ENCODE results near the gene POLK. TPM values are rescaled to one million over a fixed set of nuclear protein-coding genes. Genes with fewer than 3 reads are reported as not detected.
A peak's percentile ranks its signal among the peaks of the same experiment; 100 is the strongest.

POLK gene
- total RNA-seq, 2 donors from 2014 or later, result 32.3 to 33.9 TPM

DNA sequence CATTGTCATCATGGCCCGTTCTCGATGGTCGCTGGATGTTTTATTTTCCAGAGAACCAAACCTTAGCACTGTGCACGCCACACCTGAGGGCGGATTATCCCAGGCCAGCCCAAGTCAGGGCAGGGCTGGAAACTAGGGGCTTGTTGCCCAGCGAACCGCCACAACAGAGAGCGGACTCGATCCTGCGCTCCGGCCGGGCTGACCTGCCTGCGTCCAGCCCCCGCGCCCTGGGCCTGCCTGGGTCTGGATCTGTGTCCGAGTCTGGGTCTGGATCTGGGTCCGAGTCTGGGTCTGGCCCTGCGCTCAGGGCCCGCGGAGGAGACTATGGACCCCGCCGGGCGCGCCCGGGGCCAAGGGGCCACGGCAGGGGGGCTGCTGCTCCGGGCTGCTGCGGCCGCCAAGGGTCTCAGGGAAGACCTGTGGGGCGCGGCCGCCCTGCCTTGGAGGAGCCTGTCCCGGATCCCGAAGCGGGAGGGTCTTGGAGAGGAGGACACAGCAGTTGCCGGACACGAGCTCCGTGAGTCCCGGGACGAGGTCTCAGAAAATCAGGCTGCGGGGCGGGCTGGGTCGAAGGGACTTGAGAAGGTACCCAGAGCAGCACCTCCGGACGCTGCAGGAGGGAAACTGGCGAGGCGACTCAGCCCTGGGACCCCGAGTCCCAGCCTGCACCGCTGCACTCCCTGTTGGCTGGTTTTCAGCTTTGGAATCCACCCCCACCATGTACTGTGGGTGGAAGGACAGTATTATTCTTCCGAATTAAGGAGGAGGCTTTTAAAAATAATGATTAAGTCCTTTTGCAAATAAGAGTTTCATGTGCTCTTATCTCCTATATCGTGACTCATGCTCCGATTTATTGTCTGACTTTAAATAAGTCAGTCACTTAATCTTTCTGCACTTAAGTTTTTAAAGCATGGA, 99.9 kb downstream of the POLK start, which contains the start of gene ANKDD1B:
ANKDD1B (plus strand) TSS at position 143 of the 915 bp plus-strand sequence; CDS start at position 325, 182 bp downstream.
- no peak for DNase-seq (ENCODE audit: low spot score)
- no peak within 1 kb of the TSS for H3K27ac Mint-ChIP-seq
- no peaks in the 10 kb centered on the region for H3K27me3 Mint-ChIP-seq
- no peak within 1 kb of the TSS for H3K4me3 Mint-ChIP-seq
- ATAC-seq, result peak; percentile 52 to 57
- H3K4me1 Mint-ChIP-seq (ENCODE audit: low read depth in 2 of 2), result peaks cover 0 to 5% of the 10 kb centered on the region in 2 donors
- no peaks in the 10 kb centered on the region for H3K9me3 Mint-ChIP-seq
- no peaks in the 10 kb centered on the region for H3K36me3 Mint-ChIP-seq

DNA sequence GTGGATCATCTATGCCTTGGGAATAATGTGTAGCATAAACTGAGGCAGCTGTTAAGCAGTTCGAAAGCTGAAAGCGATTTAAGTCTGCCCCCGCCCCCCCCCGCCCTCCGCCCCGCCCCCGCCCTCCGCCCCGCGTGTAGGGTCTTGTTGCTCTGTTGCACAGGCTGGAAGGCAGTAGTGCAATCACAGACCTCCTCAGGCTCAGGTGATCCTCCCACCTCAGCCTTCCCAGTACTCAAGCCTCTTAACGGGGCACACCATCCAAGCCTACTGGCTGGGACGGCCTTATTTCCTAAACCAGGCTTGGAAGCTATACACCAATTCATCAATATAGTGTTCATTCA, 100.5 kb downstream of the POLK start:
- H3K4me1 Mint-ChIP-seq (ENCODE audit: low read depth in 2 of 2), result peaks cover 0 to 5% of the 10 kb centered on the region in 2 donors
- H3K4me3 Mint-ChIP-seq, result no peak overlapping the region
- H3K9me3 Mint-ChIP-seq, result no peaks in the 10 kb centered on the region
- H3K27ac Mint-ChIP-seq, result no peak overlapping the region
- no peaks in the 10 kb centered on the region for H3K36me3 Mint-ChIP-seq
- no peak for DNase-seq (ENCODE audit: low spot score)
- no peaks in the 10 kb centered on the region for H3K27me3 Mint-ChIP-seq
- ATAC-seq, result no peak

DNA sequence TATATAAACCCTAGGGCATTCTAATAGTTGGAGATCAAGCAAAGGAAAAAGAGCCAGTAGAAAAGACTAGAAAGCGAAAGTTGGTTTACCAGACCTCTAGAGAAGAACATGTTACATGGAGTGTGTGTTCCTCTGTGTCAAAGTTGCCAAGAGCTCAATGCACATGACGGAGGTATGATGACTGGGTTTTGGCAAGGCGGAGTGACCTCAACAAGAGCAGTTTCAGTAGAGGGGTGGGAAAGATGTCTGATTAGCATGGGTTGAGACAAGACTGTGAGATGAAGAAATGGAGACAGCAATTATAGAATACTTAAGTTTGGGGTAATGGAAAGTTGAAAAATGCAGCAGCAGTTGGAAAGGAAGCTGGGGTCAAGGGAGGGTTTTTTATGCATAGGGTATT, 101.2 kb downstream of the POLK start:
- Mint-ChIP-seq H3K36me3 (no peaks in the 10 kb centered on the region), H3K9me3 (no peaks in the 10 kb centered on the region), H3K4me1 (ENCODE audit: low read depth in 2 of 2) (peaks cover 0 to 5% of the 10 kb centered on the region in 2 donors), H3K27me3 (no peaks in the 10 kb centered on the region), H3K4me3 (no peak overlapping the region), H3K27ac (no peak overlapping the region)
- ATAC-seq (no peak), DNase-seq (ENCODE audit: low spot score) (no peak)

DNA sequence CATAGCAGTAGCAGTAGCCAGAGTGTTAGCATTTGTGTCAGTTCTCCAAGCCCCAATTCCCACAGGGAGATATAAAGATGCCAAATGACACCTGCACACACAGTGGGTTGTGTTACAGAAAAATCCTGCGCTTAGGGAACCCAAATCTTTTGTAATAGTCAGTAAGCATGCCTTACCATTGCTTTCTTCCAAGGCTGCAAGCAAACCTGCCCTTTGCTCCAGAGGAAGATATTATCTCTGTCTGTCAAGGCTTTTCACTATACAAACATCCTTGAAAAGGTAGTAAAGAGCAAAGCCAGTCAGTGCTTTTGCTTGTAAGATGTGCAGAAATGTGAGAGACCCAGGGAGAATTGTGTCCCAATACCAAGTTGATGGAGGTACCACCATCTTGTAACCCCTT, 102.5 kb downstream of the POLK start:
- no peak for ATAC-seq
- no peak overlapping the region for H3K4me3 Mint-ChIP-seq
- no peak for DNase-seq (ENCODE audit: low spot score)
- H3K27me3 Mint-ChIP-seq, result no peaks in the 10 kb centered on the region
- H3K36me3 Mint-ChIP-seq, result no peaks in the 10 kb centered on the region
- no peaks in the 10 kb centered on the region for H3K9me3 Mint-ChIP-seq
- H3K27ac Mint-ChIP-seq, result no peak overlapping the region
- peaks cover 0 to 5% of the 10 kb centered on the region in 2 donors for H3K4me1 Mint-ChIP-seq (ENCODE audit: low read depth in 2 of 2)

DNA sequence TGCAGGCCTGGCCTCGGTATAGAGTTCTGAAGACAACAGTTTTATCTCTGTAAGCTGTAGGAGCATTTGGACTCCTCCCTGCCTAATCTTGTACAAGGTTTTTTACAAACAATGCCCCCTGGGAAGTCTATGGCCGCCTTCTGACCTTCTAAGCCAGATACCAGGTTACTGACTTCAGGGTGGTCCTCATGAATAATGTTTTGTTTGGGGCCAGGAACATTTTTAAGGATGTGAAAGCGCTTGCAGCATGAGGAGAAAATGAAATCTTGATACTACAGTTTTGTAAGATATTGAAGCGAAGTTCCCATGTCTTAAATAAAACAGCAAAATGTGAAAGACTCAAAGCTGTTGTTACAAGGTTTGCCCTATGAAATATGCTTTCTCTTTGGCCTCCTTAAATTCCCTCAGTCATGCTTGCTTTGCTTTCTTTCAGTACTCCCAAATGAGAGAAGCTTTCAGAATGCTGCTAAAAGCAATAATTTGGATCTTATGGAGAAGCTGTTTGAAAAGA, 104.7 kb downstream of the POLK start:
- Mint-ChIP-seq H3K27ac (no peak overlapping the region), H3K4me3 (no peak overlapping the region), H3K9me3 (no peaks in the 10 kb centered on the region), H3K27me3 (no peaks in the 10 kb centered on the region), H3K4me1 (ENCODE audit: low read depth in 2 of 2) (no peaks in the 10 kb centered on the region), H3K36me3 (no peaks in the 10 kb centered on the region)
- DNase-seq (ENCODE audit: low spot score) (no peak), ATAC-seq (no peak)

DNA sequence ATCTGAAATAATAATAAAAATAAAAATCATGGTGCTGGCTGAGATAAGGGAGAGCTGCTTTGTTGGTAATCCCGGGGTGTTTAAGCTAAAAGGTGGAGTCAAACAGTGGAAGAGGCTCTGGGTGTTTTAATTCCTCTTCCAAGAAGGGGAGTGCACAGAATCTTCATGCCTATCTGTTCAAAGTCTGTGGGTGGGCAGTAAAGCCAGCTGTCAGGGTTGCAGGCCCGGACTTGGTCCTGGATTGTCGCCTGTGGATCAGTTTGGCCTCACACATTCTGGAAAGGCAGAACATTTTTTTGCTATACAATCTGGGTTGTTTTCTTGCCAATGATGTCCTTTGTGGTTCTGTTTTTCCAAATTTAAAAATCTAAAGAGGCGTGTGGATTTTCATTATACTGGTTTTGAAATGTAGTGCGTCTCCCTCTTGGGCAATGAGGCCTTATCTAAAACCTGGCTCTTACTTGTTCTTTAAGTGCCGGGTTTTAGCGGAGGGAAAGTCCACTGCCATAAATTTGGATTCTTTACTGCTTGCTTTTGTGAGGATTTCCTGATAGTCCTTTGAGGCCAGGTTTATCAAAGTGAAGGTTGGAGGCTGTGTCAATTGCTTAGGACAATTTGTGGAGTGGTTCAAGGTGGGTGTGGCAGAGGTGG, 105.4 kb downstream of the POLK start:
- Mint-ChIP-seq H3K27ac (no peak overlapping the region), H3K9me3 (no peaks in the 10 kb centered on the region), H3K4me3 (no peak overlapping the region), H3K27me3 (no peaks in the 10 kb centered on the region), H3K36me3 (no peaks in the 10 kb centered on the region), H3K4me1 (ENCODE audit: low read depth in 2 of 2) (no peaks in the 10 kb centered on the region)
- DNase-seq (ENCODE audit: low spot score), result no peak
- no peak for ATAC-seq

DNA sequence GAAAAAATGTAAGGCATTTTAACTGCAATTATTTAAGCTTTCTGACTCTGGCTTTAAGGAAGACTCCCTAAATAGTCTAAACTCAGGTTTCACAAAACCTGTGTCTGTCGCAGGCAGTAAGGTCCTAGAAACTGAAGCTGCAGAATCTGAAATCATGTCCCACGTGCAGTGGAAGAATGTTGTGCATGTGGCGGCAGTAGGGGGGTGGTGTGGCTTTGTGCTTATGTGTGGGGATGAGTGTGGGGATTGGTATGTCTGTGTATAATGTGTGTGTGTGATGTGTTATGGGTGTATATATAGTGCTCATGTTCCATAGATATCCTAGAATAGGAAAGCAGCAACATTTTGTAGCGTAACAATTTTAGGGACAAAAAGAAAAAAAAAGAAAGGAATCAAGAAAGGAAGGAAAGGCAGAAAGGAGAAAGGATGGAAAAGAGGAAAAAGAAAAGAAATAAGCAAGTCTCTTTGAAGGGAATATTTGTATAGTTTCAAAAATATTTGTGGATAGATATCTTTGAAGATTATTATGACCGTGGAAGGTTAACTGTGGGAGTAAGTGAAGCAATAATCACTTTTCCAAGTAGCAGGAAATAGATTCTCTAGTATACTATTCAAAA, 106.2 kb downstream of the POLK start:
- no peak overlapping the region for H3K4me3 Mint-ChIP-seq
- ATAC-seq, result no peak
- DNase-seq (ENCODE audit: low spot score), result no peak
- no peaks in the 10 kb centered on the region for H3K27me3 Mint-ChIP-seq
- H3K4me1 Mint-ChIP-seq (ENCODE audit: low read depth in 2 of 2), result no peaks in the 10 kb centered on the region
- no peaks in the 10 kb centered on the region for H3K9me3 Mint-ChIP-seq
- H3K36me3 Mint-ChIP-seq, result no peaks in the 10 kb centered on the region
- H3K27ac Mint-ChIP-seq, result no peak overlapping the region

DNA sequence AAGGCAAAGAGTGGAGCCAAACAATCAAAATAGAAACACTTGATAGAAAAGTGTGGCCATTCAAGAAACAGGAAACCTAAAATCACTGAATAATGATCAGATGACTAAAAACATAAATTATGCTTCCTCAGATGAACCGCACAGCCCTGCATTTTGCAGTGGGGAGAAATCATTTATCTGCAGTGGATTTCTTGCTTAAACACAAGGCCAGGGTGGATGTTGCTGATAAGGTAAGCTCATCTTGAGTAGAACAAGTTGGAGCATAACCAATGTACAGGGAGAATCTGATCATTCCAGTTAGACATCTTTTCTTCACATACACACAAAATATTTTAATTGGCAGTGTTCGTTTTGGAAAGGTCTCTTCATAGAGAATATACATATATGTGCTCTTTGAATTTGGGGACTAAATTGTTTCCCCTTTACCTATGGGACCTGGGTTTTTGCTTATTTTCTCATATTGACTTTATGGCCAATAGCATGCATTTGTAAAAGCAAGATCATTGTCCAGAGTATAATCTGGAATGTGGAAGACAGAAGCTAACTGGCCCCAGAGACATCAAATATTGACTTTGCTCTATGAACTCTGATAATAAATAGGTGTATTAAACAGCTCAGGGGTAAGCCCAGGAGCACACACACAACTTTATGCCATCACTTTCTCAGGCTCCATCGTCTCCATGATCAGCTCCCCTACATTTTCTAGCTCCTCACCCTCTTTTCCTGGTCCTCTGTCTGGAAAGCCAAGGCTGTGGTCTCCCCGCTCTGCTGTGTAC, 108.7 kb downstream of the POLK start:
- no peaks in the 10 kb centered on the region for H3K36me3 Mint-ChIP-seq
- no peak for DNase-seq (ENCODE audit: low spot score)
- no peaks in the 10 kb centered on the region for H3K9me3 Mint-ChIP-seq
- no peak overlapping the region for H3K4me3 Mint-ChIP-seq
- no peak for ATAC-seq
- no peaks in the 10 kb centered on the region for H3K27me3 Mint-ChIP-seq
- H3K27ac Mint-ChIP-seq, result no peak overlapping the region
- H3K4me1 Mint-ChIP-seq (ENCODE audit: low read depth in 2 of 2), result no peaks in the 10 kb centered on the region

DNA sequence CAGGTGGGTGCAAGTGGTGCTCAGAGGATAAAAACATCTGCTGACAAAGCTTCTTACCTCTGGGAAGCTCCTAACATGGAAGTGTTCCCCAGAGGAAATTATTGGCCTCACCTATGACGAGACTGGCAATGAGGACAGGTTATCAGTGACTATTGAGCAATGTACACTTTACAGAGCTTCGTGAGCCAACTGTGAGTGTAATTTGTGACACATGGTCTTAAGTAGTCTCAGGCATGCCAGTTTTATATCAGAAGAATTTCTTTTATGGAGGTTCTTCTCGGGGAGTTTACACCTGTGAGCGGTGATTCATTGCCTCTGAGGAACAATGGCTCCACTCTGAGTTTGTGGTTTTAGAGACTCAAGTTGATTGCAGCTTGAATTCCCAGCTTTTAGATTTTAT, 110.9 kb downstream of the POLK start:
- no peak overlapping the region for H3K27ac Mint-ChIP-seq
- DNase-seq (ENCODE audit: low spot score), result no peak

DNA sequence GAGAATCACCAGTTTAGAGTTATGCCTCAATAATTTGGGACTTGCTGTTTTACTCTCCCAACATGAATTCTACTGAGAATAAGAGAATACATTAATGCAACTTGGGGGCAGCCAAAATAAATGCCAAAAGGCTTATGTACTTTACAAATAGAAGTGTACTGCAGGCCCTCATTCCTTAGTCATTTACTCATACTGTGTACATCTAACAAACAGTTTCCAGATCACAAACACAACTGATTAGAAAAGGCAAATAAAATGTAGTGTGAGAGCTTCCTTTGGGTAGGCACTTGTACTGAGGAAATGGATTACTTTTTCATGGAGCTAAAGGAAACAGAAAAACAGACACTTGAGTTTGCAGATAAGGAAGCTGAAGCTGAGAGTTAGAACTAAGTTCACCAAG, 112.2 kb downstream of the POLK start:
- no peak for DNase-seq (ENCODE audit: low spot score)
- H3K27ac Mint-ChIP-seq, result no peak overlapping the region
- no peaks in the 10 kb centered on the region for H3K9me3 Mint-ChIP-seq
- no peaks in the 10 kb centered on the region for H3K4me1 Mint-ChIP-seq (ENCODE audit: low read depth in 2 of 2)
- no peaks in the 10 kb centered on the region for H3K27me3 Mint-ChIP-seq
- H3K36me3 Mint-ChIP-seq, result no peaks in the 10 kb centered on the region
- ATAC-seq, result no peak
- no peak overlapping the region for H3K4me3 Mint-ChIP-seq

More for the DNA sequence above, 110.9 kb downstream of the POLK start:
- no peak overlapping the region for H3K4me3 Mint-ChIP-seq
- no peak for ATAC-seq
- no peaks in the 10 kb centered on the region for H3K4me1 Mint-ChIP-seq (ENCODE audit: low read depth in 2 of 2)
- no peaks in the 10 kb centered on the region for H3K36me3 Mint-ChIP-seq
- no peaks in the 10 kb centered on the region for H3K9me3 Mint-ChIP-seq
- H3K27me3 Mint-ChIP-seq, result no peaks in the 10 kb centered on the region

DNA sequence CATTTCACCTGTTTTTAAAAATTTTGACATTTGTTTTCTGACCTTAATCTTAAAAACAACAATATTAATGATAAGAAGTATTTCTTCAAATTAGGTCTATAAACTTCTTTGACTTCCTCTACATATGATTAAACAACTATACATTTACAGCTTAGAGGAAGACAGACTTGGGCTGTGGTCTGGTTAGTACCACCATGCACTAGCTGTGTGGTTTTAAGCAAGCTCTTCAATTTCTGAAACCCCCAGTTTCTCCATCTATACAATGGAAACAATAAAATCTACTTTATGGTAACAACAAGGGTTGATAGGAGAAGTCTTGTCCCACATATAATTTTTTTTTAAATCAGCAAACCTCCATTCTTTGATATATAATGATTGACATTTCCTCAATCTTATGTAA, 115.3 kb downstream of the POLK start:
- ATAC-seq (no peak), DNase-seq (ENCODE audit: low spot score) (no peak)
- no peaks in the 10 kb centered on the region for H3K36me3 Mint-ChIP-seq
- H3K4me1 Mint-ChIP-seq (ENCODE audit: low read depth in 2 of 2), result no peaks in the 10 kb centered on the region
- H3K4me3 Mint-ChIP-seq, result no peak overlapping the region
- H3K27ac Mint-ChIP-seq, result no peak overlapping the region
- no peaks in the 10 kb centered on the region for H3K9me3 Mint-ChIP-seq
- no peaks in the 10 kb centered on the region for H3K27me3 Mint-ChIP-seq

DNA sequence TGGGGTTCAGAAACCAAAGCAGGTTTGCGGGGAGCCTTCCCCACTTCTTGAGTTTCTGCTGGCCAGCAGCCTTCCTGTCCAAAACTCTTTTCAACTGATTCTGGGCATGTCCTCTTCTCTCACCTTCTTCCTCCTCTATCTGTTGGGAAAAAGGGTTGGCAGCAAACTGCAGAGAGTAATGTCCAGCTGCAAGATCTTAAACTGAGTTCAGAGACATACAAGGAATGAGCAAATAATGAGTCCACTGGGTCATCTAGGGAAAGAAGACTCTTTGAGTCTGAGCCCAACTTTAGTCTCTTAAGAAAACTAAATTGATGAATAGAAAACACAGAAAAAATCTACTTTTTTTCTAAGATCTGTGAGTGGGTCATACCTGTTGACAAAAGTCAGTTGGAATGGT, 116.1 kb downstream of the POLK start:
- H3K4me1 Mint-ChIP-seq (ENCODE audit: low read depth in 2 of 2), result no peaks in the 10 kb centered on the region
- H3K27me3 Mint-ChIP-seq, result peaks cover 0 to 2% of the 10 kb centered on the region in 2 donors
- no peak for ATAC-seq
- H3K9me3 Mint-ChIP-seq, result no peaks in the 10 kb centered on the region
- no peak for DNase-seq (ENCODE audit: low spot score)
- H3K4me3 Mint-ChIP-seq, result no peak overlapping the region
- H3K36me3 Mint-ChIP-seq, result no peaks in the 10 kb centered on the region
- H3K27ac Mint-ChIP-seq, result no peak overlapping the region

DNA sequence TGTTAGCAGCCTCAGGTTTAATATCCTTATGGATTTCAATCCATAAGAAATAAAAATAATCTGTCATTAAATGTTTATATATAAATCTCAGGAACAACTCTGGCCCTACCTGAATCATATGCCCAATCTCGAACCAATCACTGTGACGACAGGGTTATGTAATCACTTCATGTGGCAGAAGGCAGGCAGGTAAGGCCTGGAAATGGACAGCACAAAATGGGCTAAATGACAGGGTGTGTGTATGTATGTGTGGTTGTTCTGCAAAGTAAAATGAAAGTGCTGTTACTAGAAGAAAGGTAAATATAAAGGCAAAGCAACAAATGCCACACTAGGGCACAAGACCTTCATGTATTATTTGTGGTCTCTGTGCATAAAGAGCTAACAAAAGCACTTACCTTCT, 119.2 kb downstream of the POLK start:
- Mint-ChIP-seq H3K36me3 (no peaks in the 10 kb centered on the region), H3K27ac (no peak overlapping the region), H3K27me3 (peaks cover 4 to 8% of the 10 kb centered on the region in 2 donors), H3K4me3 (no peak overlapping the region), H3K4me1 (ENCODE audit: low read depth in 2 of 2) (no peaks in the 10 kb centered on the region), H3K9me3 (no peaks in the 10 kb centered on the region)
- no peak for ATAC-seq
- no peak for DNase-seq (ENCODE audit: low spot score)
